ENCODE data around the gene ADGRB2.

ADGRB2 gene

Small RNA genes lying within 50 kb of the gene (small RNA-seq; reads per million reads assigned to genes)
- gene MIR4254 (ENCODE audit: insufficient read depth): 2.0 reads per million

All from neuronal stem cell (in vitro differentiated cells).